Effector memory CD8-positive, alpha-beta T cell (primary cell): ENCODE data around the gene ATG2A.
"Not testable (repeated sequence)": the region's sequence is repeated elsewhere in the genome, so short reads cannot be mapped to it uniquely, and the experiment has no call there.

Experiments
- ATAC-seq: fragments of 150-1000 bp; cut with Tn5 transposase; replicated peaks from 2 replicates; pipeline ENCODE4 v1.10.0; 2021; ENCODE audit warnings: mild to moderate bottlenecking, moderate library complexity
- DNase-seq, 3 experiments: peaks; one replicate each; pipeline ENCODE4 v3.0.0; 2021
- H3K27ac Mint-ChIP-seq, 2 donors: one replicate each; pipeline ENCODE4 v1.8.0; 2022; ENCODE audit warnings: mild to moderate bottlenecking in 2 of 2, mixed read lengths in 2 of 2, moderate library complexity in 2 of 2
- H3K27me3 Mint-ChIP-seq, 2 donors: one replicate each; pipeline ENCODE4 v1.8.0; 2022; ENCODE audit warnings: mixed read lengths in 2 of 2
- H3K36me3 Mint-ChIP-seq: one replicate; pipeline ENCODE4 v1.8.0; 2022; ENCODE audit warnings: mild to moderate bottlenecking, moderate library complexity, mixed read lengths; ENCODE audit not compliant: insufficient read depth
- H3K4me1 Mint-ChIP-seq, 2 donors: one replicate each; pipeline ENCODE4 v1.8.0; 2022; ENCODE audit warnings: low read depth in 2 of 2, mixed read lengths in 2 of 2
- H3K4me3 Mint-ChIP-seq, 2 donors: one replicate each; pipeline ENCODE4 v1.8.0; 2022; ENCODE audit warnings: mild to moderate bottlenecking in 2 of 2, mixed read lengths in 2 of 2, moderate library complexity in 2 of 2
- H3K9me3 Mint-ChIP-seq, 2 donors: one replicate each; pipeline ENCODE4 v1.8.0; 2022; ENCODE audit warnings: mixed read lengths in 2 of 2

Gene ATG2A

DNA sequence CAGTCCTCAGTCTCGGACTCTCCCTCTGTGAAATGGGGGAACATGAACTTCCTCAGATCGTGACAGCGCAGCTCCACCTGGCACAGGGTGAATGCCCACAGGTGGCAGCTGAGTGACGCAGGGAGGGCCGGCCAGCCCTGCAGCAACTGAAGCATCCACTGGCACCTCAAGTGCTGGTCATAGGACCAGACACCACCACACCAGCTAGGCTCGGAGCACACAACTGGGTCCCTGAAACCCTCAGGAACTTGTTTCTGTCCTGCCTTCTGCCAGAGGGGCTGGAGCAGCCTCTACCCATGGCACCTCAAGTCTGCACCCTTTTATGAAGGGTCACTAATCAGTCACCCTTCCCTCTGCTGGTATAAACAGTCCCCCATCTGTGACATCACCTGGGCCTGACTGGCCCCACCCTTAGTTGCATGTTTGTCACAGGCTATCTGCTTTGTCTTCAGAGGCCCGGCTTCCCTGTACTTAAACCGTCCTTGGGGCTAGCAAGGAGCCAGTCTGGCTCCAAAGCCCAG lies 65.1 kb downstream of the ATG2A start:
- Mint-ChIP-seq H3K4me1 (peaks cover 81 to 82% of the 10 kb centered on the region in 2 donors), H3K27me3 (no peaks in the 10 kb centered on the region), H3K36me3 (peaks cover 92% of the 10 kb centered on the region), H3K27ac (peak overlapping the region; percentile 90 to 97), H3K9me3 (no peaks in the 10 kb centered on the region), H3K4me3 (peak overlapping the region; percentile 59 to 86)
- ATAC-seq (no peak), DNase-seq (no peak)

GRCh38 chr11:64850979-64851567 lies 65.9 kb downstream of the ATG2A start:
- Mint-ChIP-seq H3K4me1 (peaks cover 74 to 75% of the 10 kb centered on the region in 2 donors), H3K4me3 (peak overlapping the region; percentile 59 to 86)
- peak in 2 of 3 experiments; percentile 57 to 63 for DNase-seq

DNA sequence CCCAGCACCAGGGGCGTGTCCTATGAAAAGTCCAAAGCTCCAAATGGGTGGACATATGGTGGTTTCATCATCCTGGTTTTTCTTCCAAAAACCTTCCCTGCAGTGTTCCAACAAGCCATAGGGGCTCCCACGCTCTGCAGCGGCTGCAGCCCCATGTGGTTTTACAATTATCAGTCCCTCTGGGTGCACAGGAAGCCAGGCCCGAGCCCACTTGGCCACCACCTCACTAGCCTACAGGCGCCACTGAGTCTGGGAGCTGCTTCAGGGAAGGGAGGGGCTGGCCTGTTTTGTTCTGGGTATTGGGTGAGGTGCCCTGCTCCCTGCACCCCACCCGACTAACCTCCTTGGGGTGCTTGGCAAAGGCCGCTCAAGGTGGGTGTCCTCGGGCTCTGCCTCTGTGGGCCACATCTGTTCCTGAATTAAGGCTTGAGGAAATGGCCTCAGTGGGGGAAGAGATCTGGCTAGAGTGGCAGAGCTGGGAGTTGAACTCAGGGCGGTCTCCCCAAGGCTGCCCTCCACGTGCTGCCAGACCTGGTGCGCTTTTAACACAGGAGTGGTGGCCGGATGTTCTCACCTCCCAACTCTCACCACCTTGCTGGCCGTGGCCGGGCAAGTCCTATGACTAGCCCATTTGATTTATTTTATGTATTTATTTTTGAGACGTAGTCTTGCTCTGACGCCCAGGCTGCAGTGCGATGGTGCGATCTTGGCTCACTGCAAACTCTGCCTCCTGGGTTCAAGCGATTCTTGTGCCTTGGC lies 67.2 kb downstream of the ATG2A start:
- no peak for ATAC-seq
- peaks cover 83% of the 10 kb centered on the region for H3K36me3 Mint-ChIP-seq
- H3K4me1 Mint-ChIP-seq = peaks cover 62 to 67% of the 10 kb centered on the region in 2 donors
- peak overlapping the region; percentile 31 to 53 for H3K4me3 Mint-ChIP-seq
- peak overlapping the region; percentile 86 to 90 for H3K27ac Mint-ChIP-seq
- no peaks in the 10 kb centered on the region for H3K27me3 Mint-ChIP-seq
- no peaks in the 10 kb centered on the region for H3K9me3 Mint-ChIP-seq
- DNase-seq = no peak

More at GRCh38 chr11:64850979-64851567, 65.9 kb downstream of the ATG2A start:
- H3K36me3 Mint-ChIP-seq = peaks cover 87% of the 10 kb centered on the region
- peak; percentile 64 for ATAC-seq
- H3K27me3 Mint-ChIP-seq = no peaks in the 10 kb centered on the region
- H3K27ac Mint-ChIP-seq = peak overlapping the region; percentile 90 to 97
- no peaks in the 10 kb centered on the region for H3K9me3 Mint-ChIP-seq

DNA sequence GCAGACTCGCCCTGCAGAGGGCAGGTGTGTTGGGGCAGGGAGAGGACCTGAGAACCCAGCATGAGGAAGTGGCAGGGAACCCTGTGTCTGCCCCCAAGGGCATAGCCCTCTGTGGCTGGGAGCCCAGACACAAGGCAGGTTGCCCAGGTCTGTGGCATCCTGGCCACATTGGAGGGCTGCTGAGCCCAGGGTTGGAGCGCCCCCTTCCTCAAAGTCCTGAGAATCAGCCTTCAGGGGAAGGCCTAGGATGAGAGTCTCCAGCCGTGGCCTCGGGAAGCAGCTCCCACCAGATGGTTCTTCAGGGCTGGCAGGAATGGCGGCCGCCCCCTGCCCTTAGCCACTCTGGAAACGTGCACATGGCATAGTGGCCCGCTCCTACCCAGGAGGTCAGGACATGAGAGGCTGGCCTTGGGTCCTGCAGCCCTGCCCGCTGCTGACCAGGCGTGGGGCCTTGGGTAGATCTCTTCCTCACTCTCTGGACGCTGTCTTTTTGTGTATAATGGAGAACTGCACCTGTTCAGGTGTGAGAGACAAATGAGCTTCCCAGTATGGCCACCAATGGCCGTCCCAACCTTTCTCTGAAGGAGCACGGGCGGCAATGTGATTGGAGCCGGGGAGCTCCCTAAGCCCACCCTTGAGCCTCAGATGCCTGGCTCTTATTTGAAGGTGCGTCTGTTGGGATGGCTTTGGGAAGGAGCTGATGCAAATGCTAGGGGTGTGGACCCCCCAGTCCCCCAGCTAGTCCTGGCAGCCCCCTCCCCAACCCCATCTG lies 68.0 kb downstream of the ATG2A start:
- H3K9me3 Mint-ChIP-seq = no peaks in the 10 kb centered on the region
- H3K36me3 Mint-ChIP-seq = peaks cover 77% of the 10 kb centered on the region
- no peak for DNase-seq
- H3K27me3 Mint-ChIP-seq = no peaks in the 10 kb centered on the region
- ATAC-seq = peak; percentile 5
- H3K4me1 Mint-ChIP-seq = peaks cover 55 to 60% of the 10 kb centered on the region in 2 donors
- peak overlapping the region; percentile 49 to 86 for H3K27ac Mint-ChIP-seq
- H3K4me3 Mint-ChIP-seq = peak overlapping the region; percentile 31 to 53

- ATAC-seq (no peak), DNase-seq (no peak)
- Mint-ChIP-seq H3K4me1 (peaks cover 57 to 63% of the 10 kb centered on the region in 2 donors), H3K4me3 (peak overlapping the region; percentile 11 to 53), H3K27ac (peak overlapping the region; percentile 19 to 86), H3K9me3 (no peaks in the 10 kb centered on the region), H3K36me3 (peaks cover 73% of the 10 kb centered on the region), H3K27me3 (no peaks in the 10 kb centered on the region)
Observed at GRCh38 chr11:64848214-64848825, 68.7 kb downstream of the ATG2A start.

GRCh38 chr11:64846998-64847666 lies 69.9 kb downstream of the ATG2A start:
- ATAC-seq = peak; percentile 51
- Mint-ChIP-seq H3K9me3 (no peaks in the 10 kb centered on the region), H3K4me3 (peak overlapping the region; percentile 27), H3K27me3 (no peaks in the 10 kb centered on the region), H3K4me1 (peaks cover 49 to 56% of the 10 kb centered on the region in 2 donors), H3K36me3 (peaks cover 61% of the 10 kb centered on the region), H3K27ac (peak overlapping the region; percentile 13 to 84)
- peak; percentile 88 to 91 (median 89) for DNase-seq

DNA sequence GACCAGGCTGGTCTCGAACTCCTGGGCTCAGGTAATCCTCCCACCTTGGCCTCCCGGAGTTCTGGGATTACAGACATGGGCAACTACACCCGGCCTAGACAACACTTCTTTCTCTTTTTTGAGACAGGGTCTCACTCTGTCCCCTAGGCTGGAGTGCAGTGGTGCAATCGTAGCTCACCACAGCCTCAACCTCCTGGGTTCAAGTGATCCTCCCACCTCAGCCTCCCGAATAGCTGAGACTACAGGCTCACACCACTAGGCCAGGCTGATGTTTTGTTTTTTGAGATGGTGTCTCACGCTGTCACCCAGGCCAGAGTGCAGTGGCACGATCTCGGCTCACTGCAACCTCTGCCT lies 71.3 kb downstream of the ATG2A start:
- not testable (repeated sequence) for DNase-seq, ATAC-seq, H3K27me3 Mint-ChIP-seq, H3K27ac Mint-ChIP-seq, H3K9me3 Mint-ChIP-seq
- peak overlapping the region; percentile 57 to 75 for H3K4me3 Mint-ChIP-seq
- peaks cover 51% of the 10 kb centered on the region for H3K36me3 Mint-ChIP-seq
- H3K4me1 Mint-ChIP-seq = peaks cover 35 to 43% of the 10 kb centered on the region in 2 donors

GRCh38 chr11:64845129-64845775 lies 71.8 kb downstream of the ATG2A start:
- Mint-ChIP-seq H3K36me3 (peaks cover 48% of the 10 kb centered on the region), H3K27me3 (no peaks in the 10 kb centered on the region), H3K4me3 (peak overlapping the region; percentile 72 to 75), H3K4me1 (peaks cover 35 to 42% of the 10 kb centered on the region in 2 donors), H3K27ac (peak overlapping the region; percentile 16 to 86), H3K9me3 (no peaks in the 10 kb centered on the region)
- DNase-seq (no peak), ATAC-seq (no peak)
